ENCODE data around the gene C1orf105. TPM values are rescaled to one million over a fixed set of nuclear protein-coding genes. Genes with fewer than 3 reads are reported as not detected.

Gene C1orf105
- total and polyA plus RNA-seq, 7 donors = 0.18 to 17.3 (median 1.6) TPM; not detected in 1

- Histone ChIP-seq H3K4me1 (no peaks in the 10 kb centered on the region), H3K4me3 (no peak overlapping the region), H3K27ac (no peak overlapping the region), H3K36me3 (ENCODE audit: insufficient read depth in 1 of 2, low read depth in 1 of 2) (no peaks in the 10 kb centered on the region), H3K9me3 (no peaks in the 10 kb centered on the region), H3K27me3 (ENCODE audit: insufficient read depth in 3 of 3, low read length in 2 of 3) (no peaks in the 10 kb centered on the region)
- intact Hi-C loops (cut with DNase I) = no loop called here
- WGBS, 3 donors = 54 to 76% (median 60%) methylated on average over 1 of the region's 1 CpG
- DNase-seq = no peak
- no peak for TF ChIP-seq CTCF (IDR thresholded peaks at IDR 0.05)
- ATAC-seq = no peak
Observed at GRCh38 chr1:172382406-172382805, 38.1 kb upstream of the C1orf105 start.

- Histone ChIP-seq H3K4me3 (no peak overlapping the region), H3K4me1 (no peaks in the 10 kb centered on the region), H3K27ac (no peak overlapping the region), H3K36me3 (ENCODE audit: insufficient read depth in 1 of 2, low read depth in 1 of 2) (no peaks in the 10 kb centered on the region), H3K9me3 (no peaks in the 10 kb centered on the region), H3K27me3 (ENCODE audit: insufficient read depth in 3 of 3, low read length in 2 of 3) (no peaks in the 10 kb centered on the region)
- no peak for TF ChIP-seq CTCF (IDR thresholded peaks at IDR 0.05)
- 62 to 69% (median 64%) methylated on average over 4 of the region's 4 CpGs for WGBS, 3 donors
- intact Hi-C loops (cut with DNase I) = no loop called here
- DNase-seq = no peak
- ATAC-seq = no peak
Observed at GRCh38 chr1:172382990-172383389, 37.5 kb upstream of the C1orf105 start.

GRCh38 chr1:172383536-172383935, 36.9 kb upstream of the C1orf105 start:
- Histone ChIP-seq H3K27me3 (ENCODE audit: insufficient read depth in 3 of 3, low read length in 2 of 3) (no peaks in the 10 kb centered on the region), H3K27ac (no peak overlapping the region), H3K4me1 (no peaks in the 10 kb centered on the region), H3K9me3 (no peaks in the 10 kb centered on the region), H3K36me3 (ENCODE audit: insufficient read depth in 1 of 2, low read depth in 1 of 2) (no peaks in the 10 kb centered on the region), H3K4me3 (no peak overlapping the region)
- intact Hi-C loops (cut with DNase I) = no loop called here
- TF ChIP-seq CTCF (IDR thresholded peaks at IDR 0.05) = no peak
- ATAC-seq = no peak
- DNase-seq = no peak
- WGBS, 3 donors = 39 to 50% (median 41%) methylated on average over 3 of the region's 3 CpGs

GRCh38 chr1:172384656-172385055, 35.8 kb upstream of the C1orf105 start:
- intact Hi-C loops (cut with DNase I) = no loop called here
- ATAC-seq (no peak), DNase-seq (no peak)
- no peak overlapping the region for H3K4me3 ChIP-seq
- no peak for TF ChIP-seq CTCF (IDR thresholded peaks at IDR 0.05)
- no peak overlapping the region for H3K27ac ChIP-seq
- no peaks in the 10 kb centered on the region for H3K36me3 ChIP-seq (ENCODE audit: insufficient read depth in 1 of 2, low read depth in 1 of 2)
- no peaks in the 10 kb centered on the region for H3K4me1 ChIP-seq
- WGBS, 3 donors = 89 to 97% (median 90%) methylated on average over 1 of the region's 1 CpG
- no peaks in the 10 kb centered on the region for H3K27me3 ChIP-seq (ENCODE audit: insufficient read depth in 3 of 3, low read length in 2 of 3)
- H3K9me3 ChIP-seq = no peaks in the 10 kb centered on the region

- ATAC-seq (no peak), DNase-seq (no peak)
- intact Hi-C loops (cut with DNase I) = no loop called here
- Histone ChIP-seq H3K9me3 (no peaks in the 10 kb centered on the region), H3K4me1 (no peaks in the 10 kb centered on the region), H3K36me3 (ENCODE audit: insufficient read depth in 1 of 2, low read depth in 1 of 2) (no peaks in the 10 kb centered on the region), H3K27ac (no peak overlapping the region), H3K4me3 (no peak overlapping the region), H3K27me3 (ENCODE audit: insufficient read depth in 3 of 3, low read length in 2 of 3) (no peaks in the 10 kb centered on the region)
- no peak for TF ChIP-seq CTCF (IDR thresholded peaks at IDR 0.05)
- 93 to 100% (median 99%) methylated on average over 2 of the region's 2 CpGs for WGBS, 3 donors
Observed at GRCh38 chr1:172386046-172386445, 34.4 kb upstream of the C1orf105 start.

Measured in psoas muscle (tissue), 8 donors.